ENCODE data around the gene PERM1. TPM values are rescaled to one million over a fixed set of nuclear protein-coding genes. Genes with fewer than 3 reads are reported as not detected.

The PERM1 gene
- total RNA-seq, 1 donor from 2014 or later = not detected

- no peak for TF ChIP-seq CTCF (IDR thresholded peaks at IDR 0.05)
- Histone ChIP-seq H3K36me3 (peaks cover 41% of the 10 kb centered on the region), H3K4me1 (peaks cover 32% of the 10 kb centered on the region), H3K27ac (no peak overlapping the region), H3K9me3 (no peaks in the 10 kb centered on the region), H3K4me3 (no peak overlapping the region), H3K27me3 (ENCODE audit: low read depth) (peaks cover 41% of the 10 kb centered on the region)
- intact Hi-C loops (cut with DNase I) = no loop called here
- ATAC-seq = no peak
- no peak for DNase-seq
These were observed 37.3 kb downstream of the PERM1 start for GRCh38 chr1:944341-945325.

GRCh38 chr1:943545-944340 lies 38.1 kb downstream of the PERM1 start:
- no peak for DNase-seq
- ATAC-seq = no peak
- Histone ChIP-seq H3K36me3 (peaks cover 32% of the 10 kb centered on the region), H3K4me1 (peaks cover 35% of the 10 kb centered on the region), H3K27ac (peak overlapping the region; percentile 49), H3K9me3 (no peaks in the 10 kb centered on the region), H3K27me3 (ENCODE audit: low read depth) (peaks cover 50% of the 10 kb centered on the region), H3K4me3 (no peak overlapping the region)
- intact Hi-C loops (cut with DNase I) = no loop called here
- no peak for TF ChIP-seq CTCF (IDR thresholded peaks at IDR 0.05)

- Histone ChIP-seq H3K27ac (peak overlapping the region; percentile 49), H3K27me3 (ENCODE audit: low read depth) (peaks cover 57% of the 10 kb centered on the region), H3K4me3 (peak overlapping the region; percentile 46), H3K36me3 (peaks cover 25% of the 10 kb centered on the region), H3K4me1 (peaks cover 35% of the 10 kb centered on the region), H3K9me3 (no peaks in the 10 kb centered on the region)
- ATAC-seq (peak; percentile 5 to 6), DNase-seq (no peak)
- intact Hi-C loops (cut with DNase I) = no loop called here
- TF ChIP-seq CTCF (IDR thresholded peaks at IDR 0.05) = no peak
These were observed 38.9 kb downstream of the PERM1 start for GRCh38 chr1:942864-943533.

- intact Hi-C loops (cut with DNase I) = no loop called here
- Histone ChIP-seq H3K36me3 (peaks cover 19% of the 10 kb centered on the region), H3K27ac (peak overlapping the region; percentile 28), H3K4me3 (peak overlapping the region; percentile 46), H3K9me3 (no peaks in the 10 kb centered on the region), H3K27me3 (ENCODE audit: low read depth) (peaks cover 63% of the 10 kb centered on the region), H3K4me1 (peaks cover 35% of the 10 kb centered on the region)
- ATAC-seq (no peak), DNase-seq (no peak)
- TF ChIP-seq CTCF (IDR thresholded peaks at IDR 0.05) = no peak
These were observed 39.5 kb downstream of the PERM1 start for GRCh38 chr1:942411-942821.
